DND-41 (cell line): ENCODE results near the gene FAM114A1.

Experiments
- CTCF ChIP-seq: IDR thresholded peaks from 2 replicates; pipeline ENCODE4 v1.5.1; 2012; ENCODE audit warnings: borderline replicate concordance, low read length, moderate library complexity, mild to moderate bottlenecking; ENCODE audit not compliant: poor library complexity, severe bottlenecking; ENCODE audit errors: extremely low read depth
- EZH2 ChIP-seq: IDR thresholded peaks from 3 replicates; pipeline ENCODE4 v1.6.1; 2012; ENCODE audit warnings: borderline replicate concordance, low read depth, mild to moderate bottlenecking, moderate library complexity, low read length, inconsistent platforms; ENCODE audit not compliant: severe bottlenecking

GRCh38 chr4:38923746-38924145 is 56.1 kb downstream of the FAM114A1 start:
- TF ChIP-seq CTCF (no peak), EZH2 (no peak)
